ENCODE measurements around the gene LILRB5.
"Not testable (repeated sequence)": the region's sequence is repeated elsewhere in the genome, so short reads cannot be mapped to it uniquely, and the experiment has no call there.

LILRB5 gene

DNA sequence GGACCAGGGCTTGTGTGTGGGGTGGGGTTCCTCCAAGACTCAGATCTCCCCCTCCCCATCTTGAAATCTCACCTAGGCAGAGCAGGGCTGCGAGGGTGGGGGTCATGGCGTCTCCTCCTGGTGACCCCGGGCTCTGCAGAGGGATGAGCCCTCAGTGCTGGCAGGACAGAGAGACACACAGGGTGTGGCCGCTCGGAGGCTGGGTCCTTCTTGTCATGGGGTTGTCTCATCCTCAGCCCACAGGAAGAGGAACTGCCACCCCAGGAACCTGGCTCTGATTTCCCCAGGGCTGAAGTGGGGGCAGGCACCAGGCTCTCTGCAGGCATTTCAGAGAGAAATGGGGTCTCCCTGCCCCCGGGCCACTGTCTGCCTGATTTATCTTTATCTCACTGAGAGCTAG is 14.4 kb downstream of the LILRB5 start, which contains the start of gene LILRA6:
Gene LILRA6 (minus strand): TSS at position 145 of the 400 bp plus-strand sequence.
- not testable (repeated sequence) for DNase-seq (ENCODE audit: low spot score)

DNA sequence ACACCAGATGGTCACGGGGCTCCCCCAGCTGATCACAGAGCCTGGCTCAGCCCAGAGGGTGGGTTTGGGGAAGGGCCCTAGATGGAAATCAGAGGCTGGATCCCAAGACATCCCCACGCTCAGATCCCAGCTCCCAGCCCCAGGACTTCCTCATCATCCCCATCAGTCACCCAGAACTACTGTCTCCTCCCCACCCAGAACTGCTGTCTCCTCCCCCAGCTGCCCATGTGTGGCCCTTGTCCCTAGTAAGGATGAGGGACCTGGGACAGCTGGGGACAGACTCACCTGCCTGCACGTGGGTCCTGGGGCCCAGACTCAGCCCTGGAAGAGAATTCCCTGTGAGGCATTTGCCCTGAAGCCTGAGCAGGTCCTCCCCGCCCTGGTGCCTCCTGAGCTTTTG is 14.8 kb downstream of the LILRB5 start:
- not testable (repeated sequence) for DNase-seq (ENCODE audit: low spot score)

DNA sequence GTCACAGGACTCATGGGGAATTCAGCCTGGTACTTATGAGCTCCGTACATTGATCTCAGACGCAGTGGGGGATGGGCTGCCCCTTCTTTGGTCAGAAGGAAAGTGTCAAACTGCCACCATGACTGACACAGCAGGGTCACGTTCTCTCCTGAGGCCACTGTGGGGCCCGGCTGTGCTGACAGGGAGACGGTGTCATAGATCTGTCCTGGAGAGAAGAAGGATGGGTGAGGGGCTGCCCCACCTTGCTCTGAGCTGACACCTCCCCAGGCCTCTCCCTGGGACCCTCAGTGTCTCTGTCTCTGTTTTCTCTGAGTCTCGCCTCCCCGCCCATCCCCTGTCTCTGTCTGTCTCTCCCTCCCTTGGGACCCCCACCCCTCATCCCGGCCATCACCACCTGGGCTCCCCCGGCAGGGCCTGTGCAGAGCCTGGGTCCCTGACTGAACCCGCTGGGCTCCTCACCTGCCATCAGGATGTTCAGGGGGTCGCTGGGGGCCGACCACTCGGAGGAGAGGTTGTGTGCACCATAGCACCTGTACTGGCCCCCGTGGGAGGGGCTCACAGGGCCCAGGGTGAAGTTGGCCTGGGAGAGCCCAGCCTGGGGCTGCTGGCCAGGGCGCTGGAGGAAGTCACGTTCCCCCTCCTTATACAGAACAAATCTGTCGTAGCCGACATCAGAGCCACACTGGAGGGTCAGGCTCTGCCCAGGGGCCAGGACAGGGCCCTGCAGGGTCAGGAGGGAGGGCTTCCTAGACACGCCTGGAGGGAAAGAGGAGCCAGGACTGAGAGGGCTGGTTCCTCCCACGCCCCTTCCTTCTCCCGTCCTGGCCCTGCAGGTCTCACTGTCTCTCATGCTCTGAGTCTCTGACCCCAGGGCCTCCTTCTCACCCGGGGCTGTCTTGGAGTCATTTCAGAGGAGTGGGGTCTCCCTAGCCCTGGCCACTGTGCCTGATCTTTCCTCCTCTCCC is 16.4 kb downstream of the LILRB5 start:
- DNase-seq (ENCODE audit: low spot score), result not testable (repeated sequence)

DNA sequence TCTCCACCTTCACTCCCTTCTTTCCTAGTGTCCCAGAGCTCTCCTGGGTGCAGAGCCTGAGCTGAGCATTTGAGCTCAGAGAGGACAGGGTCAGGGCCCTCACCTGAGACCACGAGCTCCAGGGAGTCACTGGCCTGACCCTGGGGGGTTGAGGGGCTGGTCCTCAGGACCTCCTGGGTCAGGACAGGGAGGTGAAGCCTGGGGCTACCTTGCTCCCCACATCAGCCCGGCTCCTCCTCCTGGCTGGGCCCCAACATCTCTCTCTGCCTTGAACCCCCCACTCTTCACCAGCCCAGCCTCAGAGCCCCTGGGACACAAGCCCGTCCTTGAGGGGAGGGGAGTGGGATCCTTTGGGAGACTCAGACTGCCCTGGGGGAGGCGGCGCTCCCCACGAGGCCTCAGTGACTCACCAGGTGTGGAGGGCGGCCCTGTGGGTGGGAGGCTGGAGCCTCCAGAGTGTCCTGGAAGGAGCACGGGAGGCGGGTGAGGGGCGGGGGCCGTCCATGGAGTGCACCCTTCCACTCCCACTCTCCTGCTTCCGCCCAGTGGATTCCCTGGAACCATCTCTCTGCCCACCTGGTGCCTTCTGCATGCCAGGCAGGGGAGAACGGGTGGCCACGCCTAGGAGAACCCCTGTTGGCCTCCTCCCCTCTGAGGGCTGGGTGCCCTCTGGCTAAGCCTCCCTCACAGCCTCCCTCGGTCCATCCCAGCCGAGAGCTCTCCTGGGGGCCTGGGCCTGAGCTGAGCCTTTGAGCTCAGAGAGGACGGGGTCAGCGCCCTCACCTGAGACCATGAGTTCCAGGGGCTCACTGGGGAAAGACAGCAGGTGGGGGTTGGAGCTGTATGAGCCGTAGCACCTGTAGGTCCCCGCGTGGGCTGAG is 17.3 kb downstream of the LILRB5 start:
- not testable (repeated sequence) for DNase-seq (ENCODE audit: low spot score)

DNA sequence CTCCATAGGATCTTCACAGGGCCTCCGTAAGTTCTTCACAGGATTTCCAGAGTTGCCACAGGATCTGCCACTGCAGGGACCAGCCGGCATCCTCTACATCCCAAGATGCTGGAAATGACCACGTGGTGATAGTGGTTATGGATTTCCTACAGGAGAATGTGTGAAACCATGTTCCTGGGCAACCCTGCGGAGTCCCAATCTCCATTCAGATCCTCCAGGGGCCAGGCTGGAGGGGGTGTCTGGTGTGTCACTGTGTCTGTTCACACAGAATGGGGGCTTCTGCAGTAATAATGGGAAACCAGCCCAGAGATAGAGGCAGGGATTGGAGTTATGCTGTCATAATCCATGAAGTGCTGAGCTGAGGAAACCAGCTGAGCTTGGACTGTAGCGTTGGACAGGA is 23.1 kb downstream of the LILRB5 start:
- no peak for DNase-seq (ENCODE audit: low spot score)

DNA sequence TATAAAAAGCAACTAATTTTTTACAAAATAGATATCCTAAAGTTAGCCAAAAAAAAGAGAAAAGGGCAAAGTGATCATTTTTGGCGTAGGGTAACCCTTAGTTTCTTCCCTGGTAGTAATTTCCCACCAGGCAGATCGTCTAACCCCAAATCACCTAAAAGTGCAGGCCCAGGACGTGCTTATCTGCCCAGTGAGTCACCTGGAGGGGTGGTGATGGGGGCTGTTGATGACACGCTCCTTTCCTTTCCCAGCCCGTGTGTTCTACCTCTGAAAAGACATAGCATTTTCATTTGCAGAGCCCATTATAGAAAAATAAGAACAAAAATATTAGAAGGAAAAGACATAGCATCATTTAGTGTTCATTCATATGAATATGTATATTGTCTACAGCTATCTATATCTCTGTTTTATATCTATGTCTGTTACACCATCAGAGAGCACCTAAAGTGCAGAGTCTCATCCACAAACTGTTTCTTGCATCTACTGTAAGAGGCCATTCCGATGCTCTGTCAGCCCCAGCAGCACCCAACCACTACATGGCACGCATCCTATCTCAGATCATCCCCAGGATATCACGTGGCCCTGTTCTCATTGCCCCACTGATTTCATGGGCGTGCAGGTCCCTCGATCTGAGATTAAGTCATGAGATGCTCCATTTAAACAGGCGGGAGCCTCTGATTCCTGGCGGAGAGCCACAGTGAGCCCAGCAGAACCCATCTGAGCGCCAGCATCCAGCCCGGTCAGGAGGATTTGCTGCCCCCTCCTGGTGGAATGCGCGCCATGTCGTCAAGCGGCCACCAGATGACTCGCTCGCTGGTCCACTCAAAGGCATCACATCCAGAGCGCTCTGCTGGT is 25.8 kb downstream of the LILRB5 start:
- peak; percentile 77 for DNase-seq (ENCODE audit: low spot score)

DNA sequence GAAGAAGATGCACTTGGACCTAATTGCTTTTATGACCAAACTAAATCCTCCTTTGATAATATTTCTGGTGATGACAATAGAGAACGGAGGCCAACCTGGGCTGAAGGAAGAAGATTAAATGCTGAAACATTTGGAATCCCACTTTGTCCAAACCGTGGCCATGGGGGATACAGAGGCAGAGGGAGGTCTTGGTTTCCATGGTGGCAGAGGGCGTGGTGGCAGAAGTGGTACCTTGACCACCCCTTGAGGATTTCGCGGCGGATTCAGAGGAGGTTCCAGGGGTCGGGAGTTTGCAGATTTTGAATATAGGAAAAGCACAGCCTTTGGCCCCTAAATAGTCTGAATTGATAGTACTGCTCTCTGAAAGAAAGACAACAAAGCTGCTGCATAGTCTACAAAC is 27.0 kb downstream of the LILRB5 start:
- no peak for DNase-seq (ENCODE audit: low spot score)

DNA sequence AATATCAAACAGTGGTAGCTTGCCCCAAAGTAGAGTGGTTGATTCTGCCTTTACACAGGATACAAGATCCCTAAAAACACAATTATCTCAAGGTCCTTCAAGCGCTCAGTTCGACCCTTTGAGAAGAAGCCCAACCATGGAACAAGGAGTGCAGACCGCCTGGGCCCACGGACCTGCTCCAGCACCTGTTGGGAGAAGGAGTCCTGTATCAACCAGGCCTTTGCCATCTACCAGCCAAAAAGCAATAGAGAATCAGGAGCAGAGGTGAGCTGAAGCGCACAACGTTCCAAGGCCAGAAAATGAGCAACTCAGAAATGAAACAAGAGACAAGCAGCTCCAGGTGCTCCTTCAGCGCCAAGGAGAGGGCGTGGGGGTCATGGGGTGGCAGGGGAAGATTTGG is 27.9 kb downstream of the LILRB5 start:
- no peak for DNase-seq (ENCODE audit: low spot score)

DNA sequence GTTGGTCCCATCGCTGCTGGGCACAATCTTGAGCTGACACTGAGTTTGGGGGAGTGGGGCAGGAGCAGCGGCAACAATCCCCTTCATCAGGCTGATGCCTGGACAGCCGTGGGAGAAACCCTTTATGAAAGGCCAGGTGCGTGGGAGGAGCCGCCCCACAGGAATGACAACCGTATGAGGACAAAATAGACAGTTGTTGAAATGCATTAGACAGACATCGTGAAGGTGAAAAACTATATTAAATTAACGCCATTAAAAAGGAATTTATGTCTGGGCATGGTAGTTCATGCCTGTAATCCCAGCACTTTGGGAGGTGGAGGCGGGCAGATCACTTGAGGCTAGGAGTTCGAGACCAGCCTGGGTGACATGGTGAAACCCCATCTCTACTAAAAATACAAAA is 32.5 kb downstream of the LILRB5 start:
- not testable (repeated sequence) for DNase-seq (ENCODE audit: low spot score)

DNA sequence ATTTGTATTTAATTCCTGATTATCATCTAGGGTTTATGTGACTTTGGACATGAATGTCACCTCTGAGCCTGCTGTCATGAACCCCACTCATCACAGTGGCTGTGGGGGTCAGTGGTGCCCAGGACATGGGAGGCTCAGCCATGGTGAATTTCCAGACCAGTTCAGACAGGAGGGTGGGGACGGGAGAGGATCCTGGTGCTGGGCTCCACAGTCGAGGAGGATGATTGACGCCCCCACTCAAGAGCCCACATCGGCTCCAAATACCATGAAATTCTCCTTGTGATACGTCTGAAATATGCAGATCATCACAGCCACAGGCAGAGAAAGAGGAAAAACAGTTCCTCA is 33.2 kb downstream of the LILRB5 start:
- not testable (repeated sequence) for DNase-seq (ENCODE audit: low spot score)

DNA sequence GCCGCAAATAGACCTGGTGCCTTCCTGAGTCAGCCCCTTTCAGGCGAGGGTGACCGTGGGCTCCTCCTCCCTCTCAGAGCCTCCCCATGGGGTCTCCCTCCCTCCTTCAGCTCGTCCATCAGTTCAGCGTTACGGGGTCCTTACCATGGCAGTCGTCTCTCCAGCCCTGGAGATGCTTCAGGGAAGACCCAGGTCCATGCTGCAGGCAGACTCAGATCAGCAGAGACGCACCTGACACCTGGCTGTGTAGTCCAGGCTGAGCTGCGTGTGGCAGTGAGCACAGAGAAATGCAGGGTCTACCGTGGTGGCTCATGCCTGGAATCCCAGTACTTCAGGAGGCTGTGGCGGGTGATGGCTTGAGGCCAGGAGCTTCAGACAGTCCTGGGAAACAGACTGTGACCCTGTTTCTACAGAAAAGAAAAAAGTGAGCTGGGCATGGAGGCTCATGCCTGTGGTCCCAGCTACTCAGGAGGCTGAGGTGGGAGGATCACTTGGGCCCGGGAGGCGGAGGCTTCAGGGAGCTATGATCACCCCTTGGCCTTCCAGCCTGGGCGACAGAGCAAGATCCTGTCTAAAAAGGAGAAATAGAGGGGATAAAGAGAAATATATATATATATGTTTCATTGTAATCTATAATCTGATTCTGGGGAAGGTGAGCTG is 33.7 kb downstream of the LILRB5 start:
- not testable (repeated sequence) for DNase-seq (ENCODE audit: low spot score)

DNA sequence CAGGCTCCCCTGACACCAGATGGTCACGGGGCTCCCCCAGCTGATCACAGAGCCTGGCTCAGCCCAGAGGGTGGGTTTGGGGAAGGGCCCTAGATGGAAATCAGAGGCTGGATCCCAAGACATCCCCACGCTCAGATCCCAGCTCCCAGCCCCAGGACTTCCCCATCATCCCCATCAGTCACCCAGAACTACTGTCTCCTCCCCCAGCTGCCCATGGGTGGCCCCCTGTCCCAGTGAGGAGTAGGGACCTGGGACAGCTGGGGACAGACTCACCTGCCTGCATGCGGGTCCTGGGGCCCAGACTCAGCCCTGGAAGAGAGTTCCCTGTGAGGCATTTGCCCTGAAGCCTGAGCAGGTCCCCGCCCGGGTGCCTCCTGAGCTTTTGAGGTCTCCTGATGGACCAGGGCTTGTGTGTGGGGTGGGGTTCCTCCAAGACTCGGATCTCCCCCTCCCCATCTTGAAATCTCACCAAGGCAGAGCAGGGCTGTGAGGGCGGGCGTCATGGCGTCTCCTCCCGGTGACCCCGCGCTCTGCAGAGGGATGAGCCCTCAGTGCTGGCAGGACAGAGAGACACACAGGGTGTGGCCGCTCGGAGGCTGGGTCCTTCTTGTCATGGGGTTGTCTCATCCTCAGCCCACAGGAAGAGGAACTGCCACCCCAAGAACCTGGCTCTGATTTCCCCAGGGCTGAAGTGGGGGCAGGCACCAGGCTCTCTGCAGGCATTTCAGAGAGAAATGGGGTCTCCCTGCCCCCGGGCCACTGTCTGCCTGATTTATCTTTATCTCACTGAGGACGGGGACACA is 34.4 kb downstream of the LILRB5 start, which contains the start of gene LILRB3:
Gene LILRB3 (minus strand): TSS at position 534 of the 803 bp plus-strand sequence. CDS start 31 bp downstream, at position 503.
- not testable (repeated sequence) for DNase-seq (ENCODE audit: low spot score)

DNA sequence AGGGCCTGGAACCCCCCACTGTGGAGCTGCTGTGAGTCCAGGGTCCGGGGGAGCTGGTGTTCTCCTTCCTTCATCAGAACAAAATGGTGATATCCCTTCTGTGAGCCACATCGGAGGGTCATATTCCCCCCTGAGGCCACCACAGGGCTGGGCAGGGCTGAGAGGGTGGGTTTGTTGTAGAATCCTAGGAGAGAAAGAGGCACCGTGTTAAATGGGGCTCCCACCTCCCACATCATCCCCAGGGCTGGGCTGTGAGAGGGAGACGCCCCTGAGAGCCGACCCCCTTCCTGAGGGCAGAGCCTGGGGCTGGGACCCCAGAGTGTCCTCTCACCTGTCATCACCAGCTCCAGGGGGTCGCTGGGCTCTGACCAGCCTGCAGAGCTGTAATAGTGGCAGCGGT is 35.1 kb downstream of the LILRB5 start:
- not testable (repeated sequence) for DNase-seq (ENCODE audit: low spot score)

DNA sequence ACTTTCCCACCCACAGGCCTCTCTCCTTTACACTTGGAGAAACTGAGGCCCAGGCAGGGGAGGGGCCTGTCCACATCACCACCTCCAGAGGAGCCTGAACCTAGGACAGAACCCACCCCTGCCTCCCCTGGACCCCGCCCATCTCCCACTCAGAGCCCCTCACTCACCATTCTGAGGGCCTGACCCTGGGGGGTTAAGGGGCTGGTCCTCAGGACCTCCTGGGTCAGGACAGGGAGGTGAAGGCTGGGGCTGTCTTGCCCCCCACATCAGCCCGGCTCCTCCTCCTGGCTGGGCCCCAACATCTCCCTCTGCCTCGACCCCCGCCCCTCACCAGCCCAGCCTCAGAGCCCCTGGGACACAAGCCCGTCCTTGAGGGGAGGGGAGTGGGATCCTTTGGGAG is 37.4 kb downstream of the LILRB5 start:
- DNase-seq (ENCODE audit: low spot score), result not testable (repeated sequence)

DNA sequence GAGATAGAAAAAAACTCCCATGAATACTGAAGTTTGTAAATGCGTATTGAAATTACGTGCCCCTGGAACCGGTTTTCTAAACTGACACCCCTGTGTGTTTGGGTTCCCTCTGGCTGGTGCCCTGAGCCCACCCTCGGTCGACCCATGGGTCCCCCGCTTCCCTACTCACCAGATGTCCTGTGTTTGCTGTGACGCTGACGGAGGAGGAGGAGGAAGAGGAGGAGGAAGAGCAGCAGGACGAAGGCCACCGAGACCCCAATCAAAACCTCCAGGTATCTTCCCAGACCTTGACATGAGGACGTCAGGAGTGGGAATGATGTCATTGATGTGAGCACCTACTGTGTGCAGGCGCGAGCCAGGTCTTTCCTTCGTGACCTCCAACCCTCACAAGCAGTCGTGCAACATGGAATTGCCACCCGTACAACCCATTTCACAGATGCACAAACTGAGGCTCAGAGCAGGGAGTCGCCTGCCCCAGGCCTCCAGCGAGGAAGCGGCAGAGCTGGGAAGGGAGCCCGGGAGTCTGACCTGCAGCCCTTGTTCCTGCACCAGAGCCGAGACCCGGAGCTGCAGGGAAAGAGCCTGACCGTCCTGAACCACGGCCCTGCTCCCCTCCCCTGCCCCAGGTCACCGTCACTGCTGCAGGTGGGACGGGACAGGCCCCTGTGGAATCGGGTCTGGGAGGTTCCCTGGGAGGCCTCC is 38.0 kb downstream of the LILRB5 start:
- no peak for DNase-seq (ENCODE audit: low spot score)

DNA sequence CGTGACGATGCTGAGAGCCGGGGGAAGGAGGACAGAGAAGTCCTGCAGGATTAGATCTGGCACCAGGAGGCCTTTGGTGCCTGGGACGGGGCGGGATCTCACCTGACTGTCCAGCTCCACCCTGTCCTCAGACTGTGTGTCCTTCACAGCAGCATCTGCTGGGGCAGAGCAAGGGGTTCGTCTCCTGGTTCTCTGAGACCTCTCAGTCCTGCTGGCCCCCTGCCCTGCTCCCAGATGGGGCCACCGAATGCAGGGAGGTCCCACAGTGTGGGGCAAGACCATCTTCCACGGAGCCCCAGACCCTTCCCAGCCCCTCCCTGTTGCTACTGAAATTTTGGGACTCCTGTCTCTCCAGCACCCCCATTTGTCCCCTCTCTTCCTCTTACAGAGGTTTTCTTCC is 38.8 kb downstream of the LILRB5 start:
- no peak for DNase-seq (ENCODE audit: low spot score)

DNA sequence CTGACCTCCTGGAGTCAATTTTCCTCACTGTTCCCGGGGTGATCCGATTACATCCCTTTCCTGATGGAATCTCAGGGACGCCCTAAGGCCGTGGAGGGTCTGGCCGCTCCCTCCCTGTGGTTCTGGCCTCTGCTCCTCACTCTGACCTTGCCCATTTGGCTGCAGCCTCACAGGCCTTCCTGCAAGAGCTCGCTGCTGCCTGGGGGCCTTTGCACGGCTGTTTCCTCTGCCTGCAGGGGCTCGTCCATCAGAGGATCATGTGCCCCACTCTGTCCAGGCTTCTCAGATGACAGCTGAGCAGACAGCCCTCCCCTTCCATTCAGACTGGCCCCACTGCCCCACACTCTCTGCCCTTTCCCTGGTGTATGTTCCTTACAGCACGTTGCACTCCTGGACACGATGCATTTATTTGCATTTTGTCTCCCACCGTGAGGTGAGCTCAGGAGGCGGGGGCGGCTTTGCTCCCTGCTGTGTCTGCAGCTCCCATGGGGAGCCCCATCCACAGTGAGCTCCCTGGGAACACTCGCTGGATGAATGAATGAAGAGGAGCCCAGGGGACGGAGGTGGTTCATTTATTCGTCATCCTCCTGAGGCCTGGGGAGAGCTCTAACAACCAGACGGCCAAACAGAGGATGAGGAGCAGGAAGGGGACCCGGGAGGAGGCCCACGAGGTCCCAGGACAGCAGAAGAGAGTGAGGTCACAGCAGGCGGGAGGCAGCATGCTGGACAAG is 39.4 kb downstream of the LILRB5 start:
- DNase-seq (ENCODE audit: low spot score), result not testable (repeated sequence)

DNA sequence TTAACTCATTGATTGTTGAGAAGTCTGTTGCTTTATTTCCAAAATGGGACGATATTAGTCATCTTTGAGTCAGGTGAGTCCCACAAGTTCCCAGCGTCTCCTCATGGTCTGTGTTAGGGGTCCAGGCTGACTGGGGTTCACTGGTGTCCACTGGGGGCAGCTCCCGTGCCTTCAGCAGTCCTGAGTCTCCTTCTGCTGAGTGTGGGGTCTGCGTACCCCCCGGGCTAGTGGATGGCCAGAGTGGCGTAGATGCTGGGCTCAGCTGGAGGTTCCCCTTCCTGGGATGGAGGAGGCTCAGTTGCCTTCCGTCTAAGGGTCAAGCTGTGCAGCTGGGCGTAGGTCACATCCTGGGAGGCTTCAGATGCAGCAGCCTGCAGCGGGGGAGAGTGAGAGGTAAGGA is 40.2 kb downstream of the LILRB5 start:
- no peak for DNase-seq (ENCODE audit: low spot score)

DNA sequence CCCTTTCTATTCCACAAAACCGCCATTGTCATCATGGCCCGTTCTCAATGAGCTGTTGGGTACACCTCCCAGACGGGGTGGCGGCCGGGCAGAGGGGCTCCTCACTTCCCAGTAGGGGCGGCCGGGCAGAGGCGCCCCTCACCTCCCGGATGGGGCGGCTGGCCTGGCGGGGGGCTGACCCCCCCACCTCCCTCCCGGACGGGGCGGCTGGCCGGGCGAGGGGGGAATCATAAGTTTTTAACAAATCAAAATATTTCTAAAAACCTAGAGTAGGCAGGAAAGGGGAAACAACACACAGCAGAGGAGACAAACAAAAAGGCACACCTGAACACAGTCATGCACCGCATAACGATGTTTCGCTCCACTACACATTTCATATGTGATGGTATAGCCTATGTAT is 42.3 kb downstream of the LILRB5 start:
- not testable (repeated sequence) for DNase-seq (ENCODE audit: low spot score)

Measured in CD4-positive, alpha-beta T cell treated with Interleukin-6 at 100 ng/mL for 8 hours (primary cell).